Measurements from ENCODE around the gene COL21A1.

DNA sequence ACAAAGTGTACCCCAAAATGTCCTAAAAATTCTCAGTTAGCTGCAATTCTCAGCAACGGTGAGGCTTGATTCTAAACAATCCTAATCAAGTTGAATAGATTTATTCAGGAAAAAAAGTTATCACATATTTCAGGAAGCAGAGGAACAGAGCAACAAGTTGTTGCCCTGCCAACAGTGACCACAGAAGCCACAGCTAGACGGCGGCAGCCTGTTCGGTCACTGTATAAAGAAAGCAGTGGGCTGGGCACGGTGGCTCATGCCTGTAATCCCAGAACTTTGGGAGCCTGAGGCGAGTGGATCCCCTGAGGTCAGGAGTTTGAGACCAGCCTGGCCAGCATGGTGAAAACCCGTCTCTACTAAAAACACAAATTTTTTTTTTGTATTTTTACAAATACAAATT, 200.8 kb downstream of the COL21A1 start:
- TF ChIP-seq, protein P1, sequence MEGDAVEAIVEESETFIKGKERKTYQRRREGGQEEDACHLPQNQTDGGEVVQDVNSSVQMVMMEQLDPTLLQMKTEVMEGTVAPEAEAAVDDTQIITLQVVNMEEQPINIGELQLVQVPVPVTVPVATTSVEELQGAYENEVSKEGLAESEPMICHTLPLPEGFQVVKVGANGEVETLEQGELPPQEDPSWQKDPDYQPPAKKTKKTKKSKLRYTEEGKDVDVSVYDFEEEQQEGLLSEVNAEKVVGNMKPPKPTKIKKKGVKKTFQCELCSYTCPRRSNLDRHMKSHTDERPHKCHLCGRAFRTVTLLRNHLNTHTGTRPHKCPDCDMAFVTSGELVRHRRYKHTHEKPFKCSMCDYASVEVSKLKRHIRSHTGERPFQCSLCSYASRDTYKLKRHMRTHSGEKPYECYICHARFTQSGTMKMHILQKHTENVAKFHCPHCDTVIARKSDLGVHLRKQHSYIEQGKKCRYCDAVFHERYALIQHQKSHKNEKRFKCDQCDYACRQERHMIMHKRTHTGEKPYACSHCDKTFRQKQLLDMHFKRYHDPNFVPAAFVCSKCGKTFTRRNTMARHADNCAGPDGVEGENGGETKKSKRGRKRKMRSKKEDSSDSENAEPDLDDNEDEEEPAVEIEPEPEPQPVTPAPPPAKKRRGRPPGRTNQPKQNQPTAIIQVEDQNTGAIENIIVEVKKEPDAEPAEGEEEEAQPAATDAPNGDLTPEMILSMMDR (IDR thresholded peaks at IDR 0.05) = no peak
- TF ChIP-seq POLR2A (IDR thresholded peaks at IDR 0.05) = no peak
